ENCODE measurements around the gene TRPC1. TPM values are rescaled to one million over a fixed set of nuclear protein-coding genes. Genes with fewer than 3 reads are reported as not detected.
"Not testable (repeated sequence)": the region's sequence is repeated elsewhere in the genome, so short reads cannot be mapped to it uniquely, and the experiment has no call there.

Gene TRPC1
- total RNA-seq, 2 donors from 2014 or later: 1.8 to 2.2 TPM

- H3K4me1 ChIP-seq: no peaks in the 10 kb centered on the region
- H3K9ac ChIP-seq (ENCODE audit: low read depth in 2 of 2, low read length in 2 of 2): no peak overlapping the region
- no peaks in the 10 kb centered on the region for H3K27me3 ChIP-seq
- DNase-seq: no peak
- no peak overlapping the region for H3K27ac ChIP-seq
- no peaks in the 10 kb centered on the region for H3K36me3 ChIP-seq
- H3K4me3 ChIP-seq: no peak overlapping the region
- H3K9me3 ChIP-seq: no peaks in the 10 kb centered on the region
- TF ChIP-seq CTCF (IDR thresholded peaks at IDR 0.05): no peak
- intact Hi-C loops (cut with DNase I): no loop called here
Measured at GRCh38 chr3:142732066-142732465, 8.2 kb downstream of the TRPC1 start.

- no peak overlapping the region for H3K27ac ChIP-seq
- no peaks in the 10 kb centered on the region for H3K36me3 ChIP-seq
- no peaks in the 10 kb centered on the region for H3K9me3 ChIP-seq
- no peak for TF ChIP-seq CTCF (IDR thresholded peaks at IDR 0.05)
- no peak for DNase-seq
- H3K9ac ChIP-seq (ENCODE audit: low read depth in 2 of 2, low read length in 2 of 2): no peak overlapping the region
- H3K4me3 ChIP-seq: no peak overlapping the region
- intact Hi-C loops (cut with DNase I): no loop called here
- no peaks in the 10 kb centered on the region for H3K27me3 ChIP-seq
- H3K4me1 ChIP-seq: no peaks in the 10 kb centered on the region
Measured at GRCh38 chr3:142734834-142735233, 11.0 kb downstream of the TRPC1 start.

DNA sequence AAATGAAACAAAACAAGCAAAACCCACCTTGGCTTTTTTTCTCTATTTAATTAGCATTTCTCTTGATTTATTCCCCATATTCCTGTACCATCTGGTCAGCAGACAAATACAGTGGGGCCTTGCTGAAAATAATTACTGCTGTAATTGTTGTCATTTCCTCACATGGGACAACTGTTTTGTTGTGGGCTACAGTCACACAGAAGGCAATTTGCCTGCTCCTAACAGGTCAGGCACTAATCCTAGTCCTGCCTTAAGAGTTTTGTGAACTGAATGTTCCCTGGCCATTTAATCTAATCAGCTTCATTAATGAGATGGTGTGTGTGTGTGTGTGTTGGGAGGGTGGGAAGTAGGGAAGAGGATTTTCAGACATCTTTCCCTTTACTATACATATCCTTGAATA lies 11.6 kb downstream of the TRPC1 start:
- Histone ChIP-seq H3K4me1 (no peaks in the 10 kb centered on the region), H3K36me3 (no peaks in the 10 kb centered on the region), H3K27me3 (no peaks in the 10 kb centered on the region), H3K9ac (ENCODE audit: low read depth in 2 of 2, low read length in 2 of 2) (no peak overlapping the region), H3K4me3 (no peak overlapping the region), H3K27ac (no peak overlapping the region), H3K9me3 (no peaks in the 10 kb centered on the region)
- intact Hi-C loops (cut with DNase I): no loop called here
- DNase-seq: no peak
- no peak for TF ChIP-seq CTCF (IDR thresholded peaks at IDR 0.05)

GRCh38 chr3:142738396-142738795 lies 14.6 kb downstream of the TRPC1 start:
- intact Hi-C loops (cut with DNase I): no loop called here
- Histone ChIP-seq H3K4me3 (no peak overlapping the region), H3K4me1 (no peaks in the 10 kb centered on the region), H3K9me3 (no peaks in the 10 kb centered on the region), H3K27ac (no peak overlapping the region), H3K27me3 (no peaks in the 10 kb centered on the region), H3K36me3 (no peaks in the 10 kb centered on the region), H3K9ac (ENCODE audit: low read depth in 2 of 2, low read length in 2 of 2) (no peak overlapping the region)
- TF ChIP-seq CTCF (IDR thresholded peaks at IDR 0.05): no peak
- no peak for DNase-seq

DNA sequence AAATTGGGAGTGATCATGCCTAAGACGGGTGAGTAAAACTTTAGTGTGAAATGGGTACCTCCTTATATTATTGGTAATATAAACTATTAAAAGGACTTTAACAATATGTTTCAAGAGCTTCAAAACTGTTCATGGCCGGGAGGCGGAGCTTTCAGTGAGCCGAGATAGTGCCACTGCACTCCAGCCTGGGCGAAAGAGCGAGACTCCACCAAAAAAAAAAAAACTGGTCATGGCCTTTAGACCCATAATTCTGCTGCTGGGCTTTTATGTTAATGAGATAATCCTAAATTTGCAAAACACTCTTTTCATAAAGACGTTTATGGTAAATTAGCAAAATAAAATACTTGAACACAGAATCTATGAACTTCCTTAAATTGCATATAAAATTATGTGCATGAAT lies 22.8 kb downstream of the TRPC1 start:
- no peak for DNase-seq
- Histone ChIP-seq H3K4me1 (no peaks in the 10 kb centered on the region), H3K9me3 (no peaks in the 10 kb centered on the region), H3K4me3 (no peak overlapping the region), H3K36me3 (no peaks in the 10 kb centered on the region), H3K27me3 (no peaks in the 10 kb centered on the region), H3K9ac (ENCODE audit: low read depth in 2 of 2, low read length in 2 of 2) (no peak overlapping the region), H3K27ac (no peak overlapping the region)
- intact Hi-C loops (cut with DNase I): no loop called here
- TF ChIP-seq CTCF (IDR thresholded peaks at IDR 0.05): no peak

- H3K4me1 ChIP-seq; H3K4me3 ChIP-seq; H3K9me3 ChIP-seq; intact Hi-C loops (cut with DNase I); H3K36me3 ChIP-seq; H3K27ac ChIP-seq; H3K9ac ChIP-seq (ENCODE audit: low read depth in 2 of 2, low read length in 2 of 2); H3K27me3 ChIP-seq; DNase-seq: not testable (repeated sequence)
Measured at GRCh38 chr3:142750531-142750930, 26.7 kb downstream of the TRPC1 start.

- H3K4me1 ChIP-seq; H3K36me3 ChIP-seq; H3K9me3 ChIP-seq; intact Hi-C loops (cut with DNase I); H3K27ac ChIP-seq; H3K9ac ChIP-seq (ENCODE audit: low read depth in 2 of 2, low read length in 2 of 2); H3K27me3 ChIP-seq; H3K4me3 ChIP-seq; DNase-seq: not testable (repeated sequence)
Measured at GRCh38 chr3:142752605-142753004, 28.8 kb downstream of the TRPC1 start.
